C4-2B (cell line): ENCODE measurements around the gene MAP2K3.

ENCODE experiments used
- ZFX ChIP-seq: fragments of 450-650 bp; IDR thresholded peaks from 2 replicates; pipeline ENCODE4 v1.6.1; 2017
- TF ChIP-seq, protein P1 (sequence below): fragments of 450-650 bp; conservative IDR thresholded peaks from 2 replicates; pipeline ENCODE4 v1.5.1; 2017; ENCODE audit warnings: mild to moderate bottlenecking

- TF ChIP-seq, protein P1, sequence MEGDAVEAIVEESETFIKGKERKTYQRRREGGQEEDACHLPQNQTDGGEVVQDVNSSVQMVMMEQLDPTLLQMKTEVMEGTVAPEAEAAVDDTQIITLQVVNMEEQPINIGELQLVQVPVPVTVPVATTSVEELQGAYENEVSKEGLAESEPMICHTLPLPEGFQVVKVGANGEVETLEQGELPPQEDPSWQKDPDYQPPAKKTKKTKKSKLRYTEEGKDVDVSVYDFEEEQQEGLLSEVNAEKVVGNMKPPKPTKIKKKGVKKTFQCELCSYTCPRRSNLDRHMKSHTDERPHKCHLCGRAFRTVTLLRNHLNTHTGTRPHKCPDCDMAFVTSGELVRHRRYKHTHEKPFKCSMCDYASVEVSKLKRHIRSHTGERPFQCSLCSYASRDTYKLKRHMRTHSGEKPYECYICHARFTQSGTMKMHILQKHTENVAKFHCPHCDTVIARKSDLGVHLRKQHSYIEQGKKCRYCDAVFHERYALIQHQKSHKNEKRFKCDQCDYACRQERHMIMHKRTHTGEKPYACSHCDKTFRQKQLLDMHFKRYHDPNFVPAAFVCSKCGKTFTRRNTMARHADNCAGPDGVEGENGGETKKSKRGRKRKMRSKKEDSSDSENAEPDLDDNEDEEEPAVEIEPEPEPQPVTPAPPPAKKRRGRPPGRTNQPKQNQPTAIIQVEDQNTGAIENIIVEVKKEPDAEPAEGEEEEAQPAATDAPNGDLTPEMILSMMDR = no peak
- peak; percentile 76; the same call in 1 of the 2 replicates for TF ChIP-seq ZFX
Measured at GRCh38 chr17:21275579-21276263, 8.8 kb upstream of the MAP2K3 start.
